GM12873 (cell line): ENCODE data around the gene MAPK8IP1.

Source experiments
- TF ChIP-seq, protein P1 (sequence below): IDR thresholded peaks from 2 replicates; pipeline ENCODE4 v1.5.1; 2012; ENCODE audit warnings: low read depth, mild to moderate bottlenecking, moderate library complexity, low read length, control low read depth; ENCODE audit not compliant: insufficient read depth; ENCODE audit errors: missing control alignments

The MAPK8IP1 gene

DNA sequence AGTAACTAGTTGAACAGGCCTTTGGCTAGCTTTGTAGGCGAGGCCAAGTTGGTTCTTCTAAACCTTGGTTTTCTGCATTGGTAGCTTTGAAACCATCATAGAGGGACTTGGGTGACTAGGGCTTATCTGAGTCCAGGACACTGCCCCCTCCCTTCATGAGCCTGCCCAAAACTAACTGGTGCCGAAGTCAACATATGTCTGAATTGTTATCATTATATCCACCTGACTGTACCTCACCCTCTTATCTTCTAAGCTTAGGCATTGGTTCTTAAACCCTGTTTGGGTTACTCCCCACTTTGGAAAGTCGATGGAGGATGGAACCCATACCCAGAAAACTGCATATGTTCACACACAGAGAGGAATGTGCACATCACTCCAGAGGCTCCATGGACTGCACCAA lies 7.6 kb upstream of the MAPK8IP1 start:
- TF ChIP-seq, protein P1, sequence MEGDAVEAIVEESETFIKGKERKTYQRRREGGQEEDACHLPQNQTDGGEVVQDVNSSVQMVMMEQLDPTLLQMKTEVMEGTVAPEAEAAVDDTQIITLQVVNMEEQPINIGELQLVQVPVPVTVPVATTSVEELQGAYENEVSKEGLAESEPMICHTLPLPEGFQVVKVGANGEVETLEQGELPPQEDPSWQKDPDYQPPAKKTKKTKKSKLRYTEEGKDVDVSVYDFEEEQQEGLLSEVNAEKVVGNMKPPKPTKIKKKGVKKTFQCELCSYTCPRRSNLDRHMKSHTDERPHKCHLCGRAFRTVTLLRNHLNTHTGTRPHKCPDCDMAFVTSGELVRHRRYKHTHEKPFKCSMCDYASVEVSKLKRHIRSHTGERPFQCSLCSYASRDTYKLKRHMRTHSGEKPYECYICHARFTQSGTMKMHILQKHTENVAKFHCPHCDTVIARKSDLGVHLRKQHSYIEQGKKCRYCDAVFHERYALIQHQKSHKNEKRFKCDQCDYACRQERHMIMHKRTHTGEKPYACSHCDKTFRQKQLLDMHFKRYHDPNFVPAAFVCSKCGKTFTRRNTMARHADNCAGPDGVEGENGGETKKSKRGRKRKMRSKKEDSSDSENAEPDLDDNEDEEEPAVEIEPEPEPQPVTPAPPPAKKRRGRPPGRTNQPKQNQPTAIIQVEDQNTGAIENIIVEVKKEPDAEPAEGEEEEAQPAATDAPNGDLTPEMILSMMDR, result no peak

DNA sequence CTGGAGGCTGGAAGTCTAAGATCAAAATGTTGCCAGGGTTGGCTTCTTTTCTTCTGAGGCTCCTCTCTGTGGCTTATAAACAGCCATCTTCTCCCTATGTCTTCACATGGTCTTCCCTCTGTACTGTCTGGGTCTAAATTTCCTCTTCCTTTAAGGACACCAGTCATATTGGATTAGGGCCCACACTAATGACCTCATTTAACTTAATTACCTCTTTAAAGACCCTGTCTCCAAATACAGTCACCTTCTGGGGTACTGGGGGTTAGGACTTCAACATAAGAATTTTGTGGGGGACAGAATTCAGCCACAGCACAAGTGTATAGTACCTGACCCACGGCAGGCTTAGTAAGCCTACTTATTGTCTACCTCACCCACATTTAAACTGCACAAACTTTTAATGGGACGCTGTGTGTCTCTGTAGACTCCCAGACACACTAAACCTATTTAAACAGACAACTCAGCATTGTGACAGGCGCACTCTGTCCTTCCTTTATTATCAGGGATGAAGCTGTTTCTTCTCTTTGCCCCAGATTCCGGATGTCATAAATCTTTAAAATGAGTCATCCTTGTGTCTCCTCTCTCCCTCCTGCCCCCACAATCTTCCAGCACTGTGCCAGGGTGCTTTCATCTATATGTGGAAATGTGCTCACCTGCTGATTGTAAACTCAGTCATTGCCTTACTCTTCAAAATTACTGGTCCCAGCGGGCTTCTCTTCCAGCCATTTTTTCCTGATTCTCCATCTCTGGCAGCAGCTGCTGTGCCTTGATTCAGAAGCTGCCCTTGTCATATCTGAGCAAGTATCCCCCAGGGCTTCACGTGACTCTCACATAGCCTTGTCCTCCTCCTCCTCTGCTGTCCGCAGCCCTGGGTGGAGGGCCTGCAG lies 5.4 kb upstream of the MAPK8IP1 start:
- TF ChIP-seq, protein P1, result no peak

DNA sequence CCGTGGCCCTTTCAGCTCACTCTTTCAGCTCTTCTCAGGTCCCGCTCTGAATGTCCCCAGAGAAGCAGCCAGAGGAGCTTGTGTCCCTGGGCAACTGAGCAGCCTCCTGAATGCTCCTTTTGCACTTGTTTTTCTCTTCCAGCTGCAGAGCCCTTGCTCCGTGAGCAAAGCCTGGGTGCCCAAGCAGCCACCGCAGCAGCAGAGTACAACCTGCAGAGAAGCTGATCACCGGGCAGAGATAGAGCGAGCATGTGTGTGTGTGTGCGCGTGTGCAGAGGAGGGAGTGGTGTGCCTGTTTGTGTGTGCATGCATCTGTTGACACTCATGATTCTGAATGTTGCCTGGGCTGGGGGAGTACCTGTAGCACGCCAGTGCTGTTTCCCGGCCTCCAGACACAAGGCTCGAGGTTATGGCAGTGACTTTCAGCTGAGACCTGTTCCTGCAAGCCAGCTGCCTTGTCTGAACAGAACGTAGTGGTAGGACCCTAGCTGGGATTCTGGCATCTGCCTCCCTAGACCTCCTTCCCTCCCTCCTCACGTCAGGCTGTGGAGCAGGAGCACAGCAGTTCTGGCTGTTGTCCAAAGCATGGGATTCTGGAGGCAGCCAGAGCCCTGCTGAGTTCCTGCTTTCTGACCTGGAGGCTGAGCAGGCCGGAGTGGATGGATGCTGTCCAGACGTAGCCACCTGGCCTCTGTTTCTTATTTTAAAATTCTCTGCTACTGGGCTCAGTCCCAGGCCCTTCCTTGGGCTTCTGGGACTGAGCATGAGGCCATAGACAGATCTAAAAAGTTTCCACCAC lies 4.5 kb upstream of the MAPK8IP1 start:
- TF ChIP-seq, protein P1, result no peak

DNA sequence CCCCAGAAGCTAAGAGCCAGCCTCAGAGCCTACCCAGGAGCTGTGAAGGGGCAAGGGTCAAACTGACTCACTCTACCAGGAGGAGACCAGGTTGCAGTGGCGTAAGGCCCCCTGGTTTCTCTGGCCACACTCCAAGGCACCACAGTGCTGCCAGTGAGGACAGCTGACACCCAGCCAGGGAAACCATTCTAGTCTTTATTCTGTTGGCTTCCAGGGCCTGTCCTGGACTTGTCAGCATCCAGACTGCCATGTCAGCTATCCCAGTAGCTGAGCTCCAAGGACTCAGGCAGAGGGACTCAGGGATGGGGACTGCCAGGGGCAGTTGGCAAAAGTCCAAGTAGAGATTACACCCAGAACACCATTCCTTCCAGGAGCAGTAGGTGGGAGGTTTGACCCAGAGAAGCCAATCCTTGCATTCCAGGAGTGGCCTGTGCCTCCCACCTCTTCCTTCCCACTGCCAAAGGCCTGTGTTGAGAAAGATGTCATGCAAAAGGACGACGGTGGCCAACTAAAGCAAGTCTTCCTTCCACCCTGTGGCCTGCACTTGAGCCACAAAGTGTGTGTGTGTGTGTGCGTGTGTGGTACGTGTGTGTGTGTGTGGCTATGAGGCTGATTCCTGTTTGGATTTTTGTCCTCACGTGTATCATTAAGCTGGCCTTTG lies 3.6 kb upstream of the MAPK8IP1 start:
- TF ChIP-seq, protein P1, result no peak

DNA sequence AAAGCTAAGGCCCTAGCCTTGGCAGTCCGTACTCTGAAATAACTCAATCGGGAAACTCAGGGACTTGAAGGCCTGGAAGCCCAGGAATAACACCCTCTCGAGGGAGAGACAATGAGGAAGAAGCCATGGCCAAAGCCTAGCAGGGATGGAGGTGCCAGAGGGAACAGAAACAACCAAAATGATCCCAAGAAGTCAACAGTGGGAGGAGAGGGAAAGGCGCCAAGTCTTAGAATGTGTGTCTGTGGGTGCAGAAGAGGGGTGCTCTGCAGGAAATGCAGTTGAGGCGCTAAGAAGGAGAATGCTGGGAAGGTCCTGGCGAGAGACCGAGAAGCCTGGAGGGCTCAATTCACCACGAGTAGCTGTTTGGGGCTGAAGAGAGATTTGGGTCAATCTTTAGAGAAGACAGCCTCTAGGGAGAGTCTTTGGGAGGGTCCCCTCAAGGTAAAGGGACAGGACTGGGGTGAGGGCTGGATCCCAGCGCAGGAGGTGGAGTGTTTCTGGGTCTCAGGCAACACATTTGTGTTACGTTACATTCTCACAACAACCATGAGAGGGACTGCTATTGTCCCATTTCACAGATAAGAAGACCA lies 760 bp upstream of the MAPK8IP1 start:
- TF ChIP-seq, protein P1, result no peak

DNA sequence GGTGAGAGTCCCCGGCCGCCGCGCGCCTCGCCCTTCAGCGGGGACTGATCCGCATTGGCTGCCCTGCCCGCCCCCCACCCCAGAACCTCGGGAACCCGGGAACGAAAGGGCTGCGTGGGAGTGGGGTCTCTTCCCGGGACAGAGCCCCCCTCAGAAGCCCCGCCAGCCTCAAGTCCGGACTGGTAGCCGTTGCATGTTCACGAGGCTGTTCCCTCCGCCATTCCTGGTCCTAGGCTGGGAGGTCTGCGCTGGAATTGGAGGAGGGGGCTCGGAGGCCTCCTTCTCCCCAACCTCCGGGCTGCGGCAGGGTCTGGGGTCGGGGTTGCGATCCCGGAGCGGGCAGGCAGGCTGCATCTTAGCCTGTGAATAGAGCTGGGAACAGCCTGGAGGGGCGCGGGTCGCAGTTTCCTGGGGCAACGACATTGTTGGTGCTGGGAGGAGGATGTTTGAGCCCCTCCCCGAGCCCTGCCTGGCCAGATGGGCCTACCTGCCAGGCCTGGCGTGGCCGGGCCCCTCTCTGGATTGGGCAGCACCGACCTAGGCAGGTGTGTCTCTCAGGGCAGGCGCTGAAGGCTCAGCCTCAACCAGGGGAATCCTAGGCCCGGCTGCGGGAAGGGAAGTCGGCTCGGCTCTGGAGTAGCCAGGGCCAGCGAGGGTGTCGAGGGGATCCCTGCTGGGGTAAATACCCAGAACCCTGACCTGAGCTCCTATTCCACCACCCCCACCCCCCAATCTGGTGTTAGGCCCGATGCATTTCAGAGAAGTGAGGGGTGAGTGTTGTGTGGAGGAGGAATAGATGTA lies 670 bp downstream of the MAPK8IP1 start:
- TF ChIP-seq, protein P1, result no peak
